B cell (primary cell): ENCODE measurements around the gene TRIM17. TPM values are rescaled to one million over a fixed set of nuclear protein-coding genes. Genes with fewer than 3 reads are reported as not detected.

ENCODE experiments used
- ATAC-seq: fragments of 200-7000 bp; cut with Tn5 transposase; one replicate; pipeline ENCODE4 v1.10.0; 2021; ENCODE audit warnings: low read depth, mild to moderate bottlenecking, moderate number of reproducible peaks, moderate library complexity
- CTCF ChIA-PET: fragments of 350-600 bp; sonication (Branson Sonifier 250); formaldehyde crosslinking; loops from one replicate; lab custom pipeline; 2021; ENCODE audit warnings: antibody characterized with exemption, inconsistent platforms; lab: Charles Lee
- POLR2A ChIA-PET: fragments of 350-600 bp; sonication (Branson Sonifier 250); formaldehyde crosslinking; loops from one replicate; lab custom pipeline; 2021; ENCODE audit warnings: antibody characterized with exemption; lab: Charles Lee
- DNase-seq: peaks from one replicate; pipeline ENCODE4 v3.0.0; 2013
- H2AFZ ChIP-seq: 2 replicates; pipeline ENCODE4 v1.6.1; 2012; ENCODE audit warnings: mild to moderate bottlenecking, low read depth, low read length; ENCODE audit not compliant: insufficient read depth, poor library complexity, severe bottlenecking
- H3K27ac ChIP-seq, 2 donors: 1 replicate in 1 of 2; 2 replicates in 1 of 2; pipeline ENCODE4 v1.5.1; 2012 to 2013; ENCODE audit warnings: low read length in 2 of 2, mild to moderate bottlenecking in 2 of 2, moderate library complexity in 1 of 2
- H3K27me3 ChIP-seq, 4 experiments: fragments of 200-600 bp in 1 of 4; sonication (generic) in 1 of 4; replicated peaks in 1 of 4; 1 replicate in 2 of 4; 2 replicates in 2 of 4; pipeline versions ENCODE4 v1.6.1 to v1.7.0; 2013 to 2016; ENCODE audit warnings: low read length in 3 of 4, mild to moderate bottlenecking in 2 of 4, mixed read lengths in 1 of 4, moderate library complexity in 1 of 4; ENCODE audit not compliant: insufficient read depth in 4 of 4, control insufficient read depth in 3 of 4; ENCODE audit errors: control extremely low read depth in 1 of 4
- H3K36me3 ChIP-seq, 2 experiments: replicated peaks in 1 of 2; 1 replicate in 1 of 2; 2 replicates in 1 of 2; pipeline versions ENCODE4 v1.6.1 to v1.7.1; 2013; ENCODE audit warnings: low read length in 1 of 2; ENCODE audit not compliant: insufficient read depth in 2 of 2, control insufficient read depth in 1 of 2; ENCODE audit errors: control extremely low read depth in 1 of 2, extremely low read depth in 1 of 2
- H3K4me1 ChIP-seq, 2 donors: fragments of 200-600 bp in 1 of 2; sonication (generic) in 1 of 2; 1 replicate in 1 of 2; 2 replicates in 1 of 2; pipeline versions ENCODE4 v1.5.1 to v1.6.1; 2013 to 2017; ENCODE audit warnings: low read length in 2 of 2; ENCODE audit not compliant: control insufficient read depth in 2 of 2, insufficient read depth in 2 of 2
- H3K4me2 ChIP-seq: replicated peaks from 2 replicates; pipeline ENCODE3; 2012; ENCODE audit warnings: mild to moderate bottlenecking, low read depth, low read length; ENCODE audit not compliant: poor library complexity, severe bottlenecking
- H3K4me3 ChIP-seq, 5 experiments: fragments of 200-600 bp in 1 of 5; sonication (generic) in 1 of 5; 1 replicate in 3 of 5; 2 replicates in 2 of 5; pipeline versions ENCODE4 v1.5.1 to v1.7.0; 2011 to 2016; ENCODE audit warnings: low read length in 4 of 5, mild to moderate bottlenecking in 4 of 5, low read depth in 2 of 5, control low read depth in 1 of 5, moderate library complexity in 1 of 5; ENCODE audit not compliant: insufficient read depth in 1 of 5; ENCODE audit errors: control extremely low read depth in 1 of 5, extremely low read depth in 1 of 5
- H3K79me2 ChIP-seq: fragments of 200-600 bp; sonication (generic); one replicate; pipeline ENCODE4 v1.6.0; 2016; ENCODE audit warnings: low read length; ENCODE audit not compliant: control insufficient read depth, insufficient read depth
- H3K9ac ChIP-seq: fragments of 200-600 bp; sonication (generic); 2 replicates; pipeline ENCODE4 v1.6.1; 2017; ENCODE audit warnings: mild to moderate bottlenecking, low read length, moderate library complexity
- H3K9me3 ChIP-seq, 3 donors: one replicate each; pipeline versions ENCODE4 v1.6.1 to v1.7.1; 2013; ENCODE audit warnings: low read length in 2 of 3; ENCODE audit not compliant: control insufficient read depth in 2 of 3, insufficient read depth in 1 of 3; ENCODE audit errors: control extremely low read depth in 1 of 3
- H4K20me1 ChIP-seq: 2 replicates; pipeline ENCODE4 v1.6.0; 2012; ENCODE audit warnings: mild to moderate bottlenecking, low read length; ENCODE audit not compliant: insufficient read depth, control insufficient read depth, poor library complexity, severe bottlenecking
- H3K27ac Mint-ChIP-seq: one replicate; pipeline ENCODE4 v1.8.0; 2021; ENCODE audit warnings: mixed read lengths
- H3K27me3 Mint-ChIP-seq: one replicate; pipeline ENCODE4 v1.8.0; 2021; ENCODE audit warnings: mixed read lengths
- H3K4me1 Mint-ChIP-seq: one replicate; pipeline ENCODE4 v1.8.0; 2021; ENCODE audit warnings: mixed read lengths
- H3K4me3 Mint-ChIP-seq: one replicate; pipeline ENCODE4 v1.8.0; 2021; ENCODE audit warnings: mixed read lengths
- H3K9me3 Mint-ChIP-seq: one replicate; pipeline ENCODE4 v1.8.0; 2022; ENCODE audit warnings: mixed read lengths; ENCODE audit not compliant: insufficient read depth
- EZH2 ChIP-seq: IDR thresholded peaks from 2 replicates; pipeline ENCODE4 v1.6.1; 2012; ENCODE audit warnings: borderline replicate concordance, low read depth, mild to moderate bottlenecking, moderate library complexity, low read length; ENCODE audit not compliant: insufficient read depth, poor library complexity, severe bottlenecking
- WGBS: methylation state at CpG from one replicate; pipeline ENCODE4 v1.1.5; 2013; ENCODE audit warnings: missing lambda C conversion rate; ENCODE audit not compliant: insufficient coverage; 5-methylcytosine and 5-hydroxymethylcytosine counted together
- intact Hi-C: fragments of 100-400 bp; cut with micrococcal nuclease; formaldehyde crosslinking; loops from one replicate; pipeline ENCODE4 v1.10.0; 2022
- polyA plus RNA-seq: library from polyadenylated mRNA; depleted of rRNA; stranded (reverse); fragments of >200 nt; gene quantifications from 2 replicates; pipeline ENCODE4 v1.2.3, GENCODE V29; 2012
- total RNA-seq, 2 donors: library from RNA; stranded (reverse); fragments of 120-200 nt in 1 of 2; gene quantifications; 1 replicate in 1 of 2; 2 replicates in 1 of 2; pipeline versions ENCODE4 v1.2.3 to v1.2.4, GENCODE V29; 2013 to 2022
- TF ChIP-seq, protein P1 (sequence below): fragments of 200-600 bp; IDR thresholded peaks from one replicate; pipeline ENCODE4 v1.8.0; 2022; ENCODE audit warnings: antibody characterized with exemption, mild to moderate bottlenecking

TRIM17 gene
- total and polyA plus RNA-seq, 2 donors (not counting 1 experiment from before 2014, with no cell fraction given), result not detected

DNA sequence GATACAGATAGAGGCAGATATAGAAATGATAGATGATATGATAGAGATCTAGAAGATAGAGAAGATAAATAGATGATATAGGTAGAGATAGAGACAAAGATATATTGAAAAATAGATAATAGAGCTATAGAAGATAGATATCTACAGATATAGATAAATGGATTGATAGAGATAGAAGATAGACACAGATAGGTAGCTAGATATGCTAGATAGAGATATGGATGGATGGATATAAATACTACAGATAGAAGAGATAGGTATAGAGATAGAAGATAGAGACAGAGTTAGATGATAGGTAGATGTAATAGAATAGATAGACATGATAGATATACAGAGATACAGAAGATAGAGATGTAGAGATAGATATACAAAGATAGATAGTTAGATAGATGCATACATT is 31.4 kb downstream of the TRIM17 start:
- H3K4me2 ChIP-seq, result no peak overlapping the region
- intact Hi-C loops, result no loop called here
- Mint-ChIP-seq H3K27me3 (peaks cover 2% of the 10 kb centered on the region), H3K27ac (no peak overlapping the region), H3K4me3 (no peak overlapping the region), H3K9me3 (no peaks in the 10 kb centered on the region), H3K4me1 (no peaks in the 10 kb centered on the region)
- no peak overlapping the region for H3K27ac ChIP-seq
- no peaks in the 10 kb centered on the region for H3K4me1 ChIP-seq
- ChIA-PET POLR2A (no interaction called here), CTCF (no interaction called here)
- DNase-seq (no peak), ATAC-seq (no peak)
- no peak for TF ChIP-seq EZH2
- TF ChIP-seq, protein P1, sequence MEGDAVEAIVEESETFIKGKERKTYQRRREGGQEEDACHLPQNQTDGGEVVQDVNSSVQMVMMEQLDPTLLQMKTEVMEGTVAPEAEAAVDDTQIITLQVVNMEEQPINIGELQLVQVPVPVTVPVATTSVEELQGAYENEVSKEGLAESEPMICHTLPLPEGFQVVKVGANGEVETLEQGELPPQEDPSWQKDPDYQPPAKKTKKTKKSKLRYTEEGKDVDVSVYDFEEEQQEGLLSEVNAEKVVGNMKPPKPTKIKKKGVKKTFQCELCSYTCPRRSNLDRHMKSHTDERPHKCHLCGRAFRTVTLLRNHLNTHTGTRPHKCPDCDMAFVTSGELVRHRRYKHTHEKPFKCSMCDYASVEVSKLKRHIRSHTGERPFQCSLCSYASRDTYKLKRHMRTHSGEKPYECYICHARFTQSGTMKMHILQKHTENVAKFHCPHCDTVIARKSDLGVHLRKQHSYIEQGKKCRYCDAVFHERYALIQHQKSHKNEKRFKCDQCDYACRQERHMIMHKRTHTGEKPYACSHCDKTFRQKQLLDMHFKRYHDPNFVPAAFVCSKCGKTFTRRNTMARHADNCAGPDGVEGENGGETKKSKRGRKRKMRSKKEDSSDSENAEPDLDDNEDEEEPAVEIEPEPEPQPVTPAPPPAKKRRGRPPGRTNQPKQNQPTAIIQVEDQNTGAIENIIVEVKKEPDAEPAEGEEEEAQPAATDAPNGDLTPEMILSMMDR, result no peak
- H2AFZ ChIP-seq, result no peak overlapping the region
- H4K20me1 ChIP-seq, result no peaks in the 10 kb centered on the region
- H3K27me3 ChIP-seq, result no peaks in the 10 kb centered on the region
- H3K9ac ChIP-seq, result no peak overlapping the region
- no peaks in the 10 kb centered on the region for H3K36me3 ChIP-seq
- H3K79me2 ChIP-seq, result no peaks in the 10 kb centered on the region
- H3K4me3 ChIP-seq, result no peak overlapping the region
- H3K9me3 ChIP-seq, result no peaks in the 10 kb centered on the region

DNA sequence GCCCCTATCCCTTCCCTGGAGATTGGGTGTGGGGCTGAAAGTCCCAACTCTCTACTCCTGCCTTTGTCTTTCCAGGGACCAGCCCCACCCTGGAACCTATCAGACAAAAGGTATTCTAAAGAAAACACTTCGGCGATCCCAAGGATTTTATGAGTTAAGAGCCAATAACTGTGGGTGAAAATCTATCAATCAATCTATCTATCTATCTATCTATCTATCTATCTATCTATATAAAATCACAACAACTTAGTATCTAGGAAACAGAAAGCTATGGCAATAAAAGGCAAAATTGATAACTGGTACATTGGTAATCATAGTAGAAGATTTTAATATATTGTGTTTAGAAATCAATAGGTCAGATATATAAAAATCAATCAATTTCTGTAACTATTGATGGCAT is 32.9 kb downstream of the TRIM17 start:
- Mint-ChIP-seq H3K4me1 (peaks cover 5% of the 10 kb centered on the region), H3K27ac (no peak overlapping the region), H3K27me3 (peaks cover 13% of the 10 kb centered on the region), H3K9me3 (no peaks in the 10 kb centered on the region), H3K4me3 (no peak overlapping the region)
- ChIA-PET CTCF (no interaction called here), POLR2A (no interaction called here)
- Histone ChIP-seq H3K9me3 (peaks cover 0 to 4% (median 0%) of the 10 kb centered on the region in 3 donors), H3K79me2 (no peaks in the 10 kb centered on the region), H3K27me3 (peaks cover 0 to 13% (median 5%) of the 10 kb centered on the region in 4 experiments), H2AFZ (no peak overlapping the region), H3K4me3 (no peak overlapping the region), H3K4me2 (no peak overlapping the region), H3K36me3 (no peaks in the 10 kb centered on the region), H3K9ac (no peak overlapping the region), H4K20me1 (no peaks in the 10 kb centered on the region), H3K4me1 (peaks cover 5% of the 10 kb centered on the region in 2 donors), H3K27ac (no peak overlapping the region)
- ATAC-seq, result no peak
- no CpG with 5 or more reads among the region's 2 CpGs for WGBS
- TF ChIP-seq EZH2, result no peak
- TF ChIP-seq, protein P1, result no peak
- intact Hi-C loops, result no loop called here
- no peak for DNase-seq
